ENCODE data around the gene SULF2.

DNA sequence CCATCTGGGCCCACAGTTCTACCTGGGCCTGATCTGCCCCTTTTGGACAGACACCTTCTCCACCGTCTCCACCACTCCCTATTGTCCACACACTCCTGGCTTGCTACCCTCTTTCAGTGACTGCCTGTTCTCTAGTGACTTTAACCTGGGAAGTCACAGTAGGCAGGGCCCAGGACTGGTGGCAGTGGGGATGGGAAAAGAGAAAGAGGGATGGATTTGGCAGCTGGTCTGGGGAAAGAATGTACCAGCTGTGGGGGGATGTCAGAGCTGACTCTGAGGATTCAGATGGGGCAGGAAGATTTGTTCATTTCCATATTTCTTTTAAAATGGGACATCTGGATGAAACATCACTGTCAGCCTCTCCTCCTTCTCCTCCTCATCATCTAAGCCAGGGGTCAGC, 85.5 kb downstream of the SULF2 start:
- TF ChIP-seq GATA2 (IDR thresholded peaks at IDR 0.05; ENCODE audit: low read depth, low read length) (no peak), GATA3 (IDR thresholded peaks at IDR 0.05; ENCODE audit: low read depth, low read length) (no peak)

All from SH-SY5Y (cell line).